ENCODE results near the gene PEF1. TPM values are rescaled to one million over a fixed set of nuclear protein-coding genes. Genes with fewer than 3 reads are reported as not detected.

Gene PEF1
- total and polyA plus RNA-seq, 2 of the 8 experiments (the other 6 are each of a cell fraction or from before 2014, with no cell fraction given) = 35.2 to 69.2 TPM

DNA sequence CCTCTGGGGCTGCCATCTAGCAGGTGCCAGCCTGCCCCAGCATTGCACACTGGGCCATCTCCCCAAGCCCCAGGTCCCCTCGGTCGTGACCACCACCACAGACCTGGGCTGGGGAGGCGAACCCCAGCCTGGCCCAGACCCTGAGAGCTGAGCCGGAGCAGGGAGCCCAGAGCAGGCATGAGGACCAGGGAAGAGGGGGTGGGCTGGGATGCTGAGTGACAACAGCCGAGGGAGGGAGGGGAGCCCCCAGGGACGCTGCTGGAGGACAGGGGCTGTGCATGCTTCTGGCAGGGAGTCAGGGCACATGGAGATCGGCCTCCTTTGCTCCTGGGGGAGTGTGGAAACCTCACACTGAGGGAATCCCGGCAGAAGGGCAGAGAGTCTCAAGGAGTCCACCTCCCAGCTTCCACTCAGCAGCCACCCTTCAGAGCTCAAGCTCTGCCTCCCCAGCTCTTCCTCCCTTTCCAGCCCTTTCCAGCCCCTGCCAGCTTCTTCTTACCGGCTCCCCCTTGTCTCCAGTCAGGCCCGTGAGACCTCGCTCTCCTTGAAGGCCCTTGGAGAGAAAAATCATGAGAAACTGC lies 23.7 kb upstream of the PEF1 start:
- no peak overlapping the region for H3K4me3 ChIP-seq (ENCODE audit: extremely low read depth in 1 of 4, insufficient read depth in 2 of 4, low read depth in 3 of 4, low read length in 4 of 4)
- H3K23me2 ChIP-seq (ENCODE audit: low read depth, low read length) = no peaks in the 10 kb centered on the region
- H3K14ac ChIP-seq (ENCODE audit: insufficient read length) = no peak overlapping the region
- H2BK12ac ChIP-seq (ENCODE audit: low read depth, low read length) = no peak overlapping the region
- no peak overlapping the region for H2BK15ac ChIP-seq (ENCODE audit: low read length)
- H2BK120ac ChIP-seq (replicated peaks; ENCODE audit: low read depth, low read length) = no peak overlapping the region
- ChIA-PET POLR2A (ENCODE audit: partially characterized antibody) (interaction anchor here (1.3 kb wide), 1 partner anchor 12 kb away, joined by 4 read pairs; no protein-coding TSS in a partner anchor), CTCF (ENCODE audit: partially characterized antibody) (interaction anchor here (6.3 to 19.3 kb wide), 5 partner anchors 14 to 92 kb away, joined by 48 to 370 read pairs (median 100); partner anchors contain the start of gene COL16A1)
- no peak for DNase-seq (ENCODE audit: low read depth in 1 of 2, low spot score in 2 of 2)
- H3K36me3 ChIP-seq (ENCODE audit: control insufficient read depth in 2 of 4, insufficient read depth in 4 of 4, low read length in 3 of 4) = no peaks in the 10 kb centered on the region
- H3K4me2 ChIP-seq (ENCODE audit: insufficient read depth in 1 of 2, low read depth in 2 of 2, low read length in 2 of 2) = no peak overlapping the region
- H2BK20ac ChIP-seq (ENCODE audit: low read length) = no peak overlapping the region
- no peaks in the 10 kb centered on the region for H3K79me2 ChIP-seq (ENCODE audit: control insufficient read depth in 1 of 2, insufficient read depth in 2 of 2, low read length in 2 of 2)
- no peak overlapping the region for H4K5ac ChIP-seq (ENCODE audit: insufficient read length, low read depth, low read length)
- H3K4ac ChIP-seq (replicated peaks; ENCODE audit: insufficient read length, low read depth, low read length) = no peak overlapping the region
- 79% methylated on average over 10 of the region's 11 CpGs; no CpG with 5 or more reads in 1 of the 2 experiments for WGBS, 2 experiments (ENCODE audit: extremely low coverage in 1 of 2, insufficient coverage in 1 of 2, insufficient read length in 1 of 2, insufficient replicate concordance in 2 of 2, low coverage in 1 of 2, low lambda C conversion rate in 2 of 2, missing lambda C conversion rate in 1 of 2)
- no peak overlapping the region for H4K8ac ChIP-seq (ENCODE audit: extremely low read depth, insufficient read depth, low read length)
- H3K9ac ChIP-seq (replicated peaks in 1 of 4; ENCODE audit: extremely low read depth in 1 of 4, low read depth in 3 of 4, low read length in 3 of 4) = no peak overlapping the region
- H4K91ac ChIP-seq (replicated peaks; ENCODE audit: insufficient read length, low read length) = no peak overlapping the region
- no peak overlapping the region for H3K27ac ChIP-seq (ENCODE audit: low read depth, low read length)
- no peak overlapping the region for H3K23ac ChIP-seq (ENCODE audit: insufficient read length)
- H3K9me3 ChIP-seq (ENCODE audit: insufficient read depth in 2 of 2, low read depth in 1 of 2, low read length in 1 of 2) = no peaks in the 10 kb centered on the region
- H3K4me1 ChIP-seq (replicated peaks in 1 of 4; ENCODE audit: control insufficient read depth in 3 of 4, insufficient read depth in 4 of 4, low read length in 3 of 4) = peaks cover 0 to 13% (median 8%) of the 10 kb centered on the region in 4 experiments; a peak in 5 of 7 replicates
- no peak overlapping the region for H2AK5ac ChIP-seq (ENCODE audit: low read depth, low read length)
- FAIRE-seq = no peak
- no peak overlapping the region for H3K56ac ChIP-seq (replicated peaks; ENCODE audit: insufficient read length, low read depth, low read length)
- no peak overlapping the region for H2BK5ac ChIP-seq (ENCODE audit: low read depth, low read length)
- H3K18ac ChIP-seq (ENCODE audit: extremely low read depth, low read length) = no peak overlapping the region
- no peak overlapping the region for H2AFZ ChIP-seq (ENCODE audit: low read length)
- no peaks in the 10 kb centered on the region for H3K79me1 ChIP-seq (ENCODE audit: low read depth, low read length)
- H4K20me1 ChIP-seq (replicated peaks in 1 of 2; ENCODE audit: control insufficient read depth in 1 of 2, insufficient read depth in 2 of 2, low read length in 2 of 2) = no peaks in the 10 kb centered on the region
- H3K27me3 ChIP-seq (replicated peaks in 1 of 4; ENCODE audit: control insufficient read depth in 3 of 4, extremely low read depth in 1 of 4, insufficient read depth in 3 of 4, low read length in 3 of 4) = no peaks in the 10 kb centered on the region
- TF ChIP-seq BRCA1 (IDR thresholded peaks at IDR 0.05; ENCODE audit: low read depth, low read length) (no peak), KDM1A (IDR thresholded peaks at IDR 0.05; ENCODE audit: borderline replicate concordance, low read length) (no peak), JUND (IDR thresholded peaks at IDR 0.05; ENCODE audit: low read length) (no peak), SIRT6 (IDR thresholded peaks at IDR 0.05; ENCODE audit: low read length) (no peak), SIX5 (IDR thresholded peaks at IDR 0.05; ENCODE audit: low read depth, low read length) (no peak), KDM4A (IDR thresholded peaks at IDR 0.05; ENCODE audit: low read depth, low read length, severe bottlenecking) (no peak), TBP (IDR thresholded peaks at IDR 0.05; ENCODE audit: low read depth, low read length) (no peak), CTBP2 (IDR thresholded peaks at IDR 0.05; ENCODE audit: borderline replicate concordance, insufficient read depth, insufficient read length, low read length) (no peak), MAFK (IDR thresholded peaks at IDR 0.05; ENCODE audit: low read depth, low read length) (no peak), FOSL1 (IDR thresholded peaks at IDR 0.05; ENCODE audit: insufficient read depth, low read depth, low read length) (no peak), EZH2 (IDR thresholded peaks at IDR 0.05; ENCODE audit: low read depth, low read length, severe bottlenecking) (no peak), EP300 (IDR thresholded peaks at IDR 0.05; ENCODE audit: borderline replicate concordance in 1 of 2, low read depth in 2 of 2, low read length in 2 of 2) (no peak), BACH1 (IDR thresholded peaks at IDR 0.05; ENCODE audit: low read length) (no peak), PHF8 (conservative IDR thresholded peaks at IDR 0.05; ENCODE audit: low read depth, low read length) (no peak)
